MG63 (cell line): ENCODE measurements around the gene PIK3CD. TPM values are rescaled to one million over a fixed set of nuclear protein-coding genes. Genes with fewer than 3 reads are reported as not detected.
"Not testable (repeated sequence)": the region's sequence is repeated elsewhere in the genome, so short reads cannot be mapped to it uniquely, and the experiment has no call there.

ENCODE experiments used
- DNase-seq: peaks from one replicate; pipeline ENCODE4 v3.0.0-alpha.2; 2020
- H3K27me3 ChIP-seq: fragments of 250-450 bp; sonication (Bioruptor Pico); 2 replicates; pipeline ENCODE4 v1.5.1; 2020; ENCODE audit warnings: mild to moderate bottlenecking, moderate library complexity
- H3K36me3 ChIP-seq: fragments of 250-450 bp; sonication (Bioruptor Pico); 2 replicates; pipeline ENCODE4 v1.5.1; 2020; ENCODE audit warnings: mild to moderate bottlenecking, moderate library complexity
- H3K4me3 ChIP-seq: fragments of 250-450 bp; sonication (Bioruptor Pico); 2 replicates; pipeline ENCODE4 v1.5.1; 2020; ENCODE audit warnings: mild to moderate bottlenecking, moderate library complexity
- H3K9me3 ChIP-seq: fragments of 250-450 bp; sonication (Bioruptor Pico); 2 replicates; pipeline ENCODE4 v1.5.1; 2020; ENCODE audit warnings: mild to moderate bottlenecking, moderate library complexity
- total RNA-seq: library from RNA; depleted of rRNA; stranded (reverse); fragments of >200 nt; shearing (Covaris generic); gene quantifications from 2 replicates; pipeline ENCODE4 v1.2.3, GENCODE V29; 2014; ENCODE audit warnings: low replicate concordance

PIK3CD gene
- total RNA-seq, 1 experiment from 2014 or later = 2.9 TPM

DNA sequence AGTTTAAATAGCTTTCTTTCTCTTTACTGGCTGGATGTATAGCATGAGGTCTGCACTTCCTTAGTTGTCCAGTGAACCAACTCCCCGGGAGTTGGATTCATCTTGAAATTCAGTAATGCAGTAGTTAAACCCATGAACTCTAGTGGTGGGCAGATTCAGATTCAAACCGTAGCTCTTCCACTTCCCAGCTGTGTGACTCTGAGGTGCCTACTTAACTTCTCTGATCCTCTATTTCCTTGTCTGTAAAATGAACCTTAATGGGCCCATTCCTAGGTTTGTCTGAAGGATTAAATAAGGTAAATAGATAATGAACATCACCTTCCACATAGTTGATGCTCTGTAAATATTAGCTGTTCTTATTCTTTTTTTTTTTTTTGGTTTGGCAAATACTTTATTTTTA, 16.5 kb downstream of the PIK3CD start:
- no peak overlapping the region for H3K4me3 ChIP-seq
- no peak for DNase-seq

GRCh38 chr1:9670085-9670484, 18.6 kb downstream of the PIK3CD start:
- H3K4me3 ChIP-seq = no peak overlapping the region
- no peaks in the 10 kb centered on the region for H3K27me3 ChIP-seq
- no peaks in the 10 kb centered on the region for H3K9me3 ChIP-seq
- no peak for DNase-seq
- H3K36me3 ChIP-seq = no peaks in the 10 kb centered on the region

More for the DNA sequence above, 16.5 kb downstream of the PIK3CD start:
- no peaks in the 10 kb centered on the region for H3K36me3 ChIP-seq
- no peaks in the 10 kb centered on the region for H3K27me3 ChIP-seq
- H3K9me3 ChIP-seq = no peaks in the 10 kb centered on the region

GRCh38 chr1:9671377-9672140, 20.0 kb downstream of the PIK3CD start:
- H3K27me3 ChIP-seq = no peaks in the 10 kb centered on the region
- H3K9me3 ChIP-seq = no peaks in the 10 kb centered on the region
- H3K36me3 ChIP-seq = no peaks in the 10 kb centered on the region
- peak; percentile 34 for DNase-seq
- H3K4me3 ChIP-seq = no peak overlapping the region

GRCh38 chr1:9672444-9672843, 20.9 kb downstream of the PIK3CD start:
- Histone ChIP-seq H3K9me3 (no peaks in the 10 kb centered on the region), H3K36me3 (no peaks in the 10 kb centered on the region), H3K27me3 (no peaks in the 10 kb centered on the region), H3K4me3 (no peak overlapping the region)
- DNase-seq = no peak

- DNase-seq = no peak
- Histone ChIP-seq H3K9me3 (no peaks in the 10 kb centered on the region), H3K4me3 (no peak overlapping the region), H3K36me3 (no peaks in the 10 kb centered on the region), H3K27me3 (no peaks in the 10 kb centered on the region)
These were observed 23.9 kb downstream of the PIK3CD start for GRCh38 chr1:9675393-9675792.

- H3K36me3 ChIP-seq = not testable (repeated sequence)
These were observed 24.6 kb downstream of the PIK3CD start for GRCh38 chr1:9676128-9676527.

GRCh38 chr1:9676815-9677393, 25.4 kb downstream of the PIK3CD start:
- Histone ChIP-seq H3K36me3 (no peaks in the 10 kb centered on the region), H3K27me3 (no peaks in the 10 kb centered on the region), H3K4me3 (no peak overlapping the region), H3K9me3 (no peaks in the 10 kb centered on the region)
- DNase-seq = no peak

More at GRCh38 chr1:9676128-9676527, 24.6 kb downstream of the PIK3CD start:
- not testable (repeated sequence) for H3K9me3 ChIP-seq, DNase-seq, H3K27me3 ChIP-seq, H3K4me3 ChIP-seq

GRCh38 chr1:9680091-9680490, 28.6 kb downstream of the PIK3CD start:
- no peaks in the 10 kb centered on the region for H3K9me3 ChIP-seq
- no peak overlapping the region for H3K4me3 ChIP-seq
- H3K27me3 ChIP-seq = no peaks in the 10 kb centered on the region
- no peak for DNase-seq
- no peaks in the 10 kb centered on the region for H3K36me3 ChIP-seq

DNA sequence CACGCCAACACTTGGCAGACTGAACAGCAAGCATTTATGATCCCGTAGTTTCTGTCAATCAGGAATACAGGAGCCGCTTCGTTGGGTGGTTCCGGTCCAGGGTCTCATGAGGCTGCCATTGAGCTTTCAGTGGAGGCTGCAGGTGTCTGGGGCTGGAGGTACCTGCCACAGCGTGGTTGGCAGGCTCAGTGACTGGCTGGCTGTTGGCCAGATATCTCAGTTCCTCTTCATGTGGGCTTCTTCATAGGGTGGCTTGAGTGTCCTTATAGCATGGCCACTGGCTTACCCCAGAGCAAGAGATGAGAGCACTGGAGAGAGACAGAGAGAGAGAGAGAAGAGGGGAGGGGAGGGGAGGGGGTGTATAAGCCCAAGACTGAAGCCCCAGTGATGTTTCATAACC, 29.3 kb downstream of the PIK3CD start:
- no peaks in the 10 kb centered on the region for H3K27me3 ChIP-seq
- no peak overlapping the region for H3K4me3 ChIP-seq
- no peaks in the 10 kb centered on the region for H3K36me3 ChIP-seq
- H3K9me3 ChIP-seq = no peaks in the 10 kb centered on the region
- no peak for DNase-seq

GRCh38 chr1:9684801-9685200, 33.3 kb downstream of the PIK3CD start:
- H3K27me3 ChIP-seq = no peaks in the 10 kb centered on the region
- no peaks in the 10 kb centered on the region for H3K36me3 ChIP-seq
- no peak overlapping the region for H3K4me3 ChIP-seq
- no peaks in the 10 kb centered on the region for H3K9me3 ChIP-seq
- DNase-seq = no peak

- Histone ChIP-seq H3K27me3 (no peaks in the 10 kb centered on the region), H3K4me3 (peak overlapping the region; percentile 33), H3K36me3 (no peaks in the 10 kb centered on the region), H3K9me3 (no peaks in the 10 kb centered on the region)
- peak; percentile 73 for DNase-seq
These were observed 35.8 kb downstream of the PIK3CD start for GRCh38 chr1:9687120-9687873.

DNA sequence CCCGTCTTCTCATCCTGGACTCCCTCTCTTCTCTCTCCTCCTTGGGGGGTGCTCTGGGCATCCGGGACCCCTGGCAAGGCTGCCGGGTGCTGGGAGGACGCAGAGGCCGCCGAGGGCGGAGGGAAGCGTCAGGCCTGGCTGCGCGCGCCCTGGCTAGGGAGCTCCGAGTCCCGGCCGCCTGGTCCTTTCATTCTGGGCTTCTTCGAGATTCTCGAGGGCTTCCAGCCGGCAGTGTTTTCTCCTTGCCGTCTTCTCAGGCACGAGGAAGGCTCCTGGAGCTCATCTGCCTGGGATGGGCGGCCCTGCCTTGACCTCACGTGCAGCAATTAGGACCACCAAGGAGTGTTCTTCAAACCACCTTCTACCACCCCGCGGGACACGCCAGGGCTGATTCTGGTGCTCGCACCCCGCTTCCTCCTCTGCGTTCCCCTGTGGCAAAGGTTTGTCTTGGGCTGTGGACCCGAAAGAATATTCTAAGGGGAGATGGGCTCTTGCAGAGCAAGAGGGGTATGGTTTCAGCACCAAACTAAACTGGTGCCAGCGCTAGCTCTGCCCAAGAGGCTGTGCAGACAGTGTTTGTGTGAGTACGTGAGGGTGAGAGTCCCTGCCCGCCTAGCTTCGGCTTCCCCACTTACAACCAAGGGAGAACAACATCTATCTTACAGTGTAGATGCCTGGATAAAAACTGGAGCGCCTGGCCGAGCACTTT, 36.5 kb downstream of the PIK3CD start:
- no peaks in the 10 kb centered on the region for H3K27me3 ChIP-seq
- peak; percentile 19 for DNase-seq
- H3K36me3 ChIP-seq = no peaks in the 10 kb centered on the region
- peak overlapping the region; percentile 33 for H3K4me3 ChIP-seq
- H3K9me3 ChIP-seq = no peaks in the 10 kb centered on the region

DNA sequence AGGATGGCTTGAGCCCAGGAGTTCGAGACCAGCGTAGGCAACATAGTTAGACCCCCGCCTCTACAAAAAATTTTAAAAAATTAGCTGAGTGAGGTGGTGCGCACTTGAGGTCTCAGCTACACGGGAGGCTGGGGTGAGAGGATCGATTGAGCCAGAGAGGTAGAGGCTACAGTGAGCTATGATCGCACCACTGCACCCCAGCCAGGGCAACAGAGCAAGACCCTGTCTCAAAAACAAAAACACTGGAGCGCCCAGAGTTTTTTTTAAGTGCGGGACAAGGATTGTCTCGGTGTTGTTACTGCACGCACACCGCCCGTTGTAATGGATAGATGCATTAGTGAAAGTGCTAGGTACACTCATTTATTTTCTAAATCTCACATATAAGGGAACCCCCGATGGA, 37.1 kb downstream of the PIK3CD start:
- H3K27me3 ChIP-seq = no peaks in the 10 kb centered on the region
- H3K4me3 ChIP-seq = peak overlapping the region; percentile 49
- H3K36me3 ChIP-seq = no peaks in the 10 kb centered on the region
- no peaks in the 10 kb centered on the region for H3K9me3 ChIP-seq
- DNase-seq = no peak

GRCh38 chr1:9689011-9689706, 37.6 kb downstream of the PIK3CD start:
- H3K36me3 ChIP-seq = no peaks in the 10 kb centered on the region
- no peaks in the 10 kb centered on the region for H3K27me3 ChIP-seq
- no peaks in the 10 kb centered on the region for H3K9me3 ChIP-seq
- peak; percentile 74 for DNase-seq
- H3K4me3 ChIP-seq = peak overlapping the region; percentile 49

DNA sequence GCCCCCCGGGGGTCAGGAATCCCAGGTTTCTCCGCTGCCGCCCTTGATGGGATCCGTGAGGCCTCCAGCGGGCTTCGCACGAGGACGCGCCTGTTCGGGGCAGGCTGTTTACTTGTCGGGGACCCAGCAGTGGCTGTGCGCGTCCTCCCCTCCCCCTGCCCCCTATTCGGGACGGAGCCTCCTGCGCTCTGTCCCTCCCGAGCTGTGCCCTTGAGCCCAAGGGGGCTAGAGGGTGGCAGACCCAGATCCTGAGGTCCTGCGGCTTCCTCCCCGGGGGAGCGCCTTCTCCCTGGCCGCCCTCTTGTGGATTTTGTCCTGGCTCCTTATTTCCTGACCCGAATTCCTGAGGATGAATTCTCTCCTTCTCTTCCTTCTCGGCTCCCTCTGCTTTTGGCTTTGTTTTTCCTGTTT, 38.4 kb downstream of the PIK3CD start:
- H3K4me3 ChIP-seq = peak overlapping the region; percentile 49
- peak; percentile 19 for DNase-seq
- H3K36me3 ChIP-seq = no peaks in the 10 kb centered on the region
- no peaks in the 10 kb centered on the region for H3K27me3 ChIP-seq
- no peaks in the 10 kb centered on the region for H3K9me3 ChIP-seq

DNA sequence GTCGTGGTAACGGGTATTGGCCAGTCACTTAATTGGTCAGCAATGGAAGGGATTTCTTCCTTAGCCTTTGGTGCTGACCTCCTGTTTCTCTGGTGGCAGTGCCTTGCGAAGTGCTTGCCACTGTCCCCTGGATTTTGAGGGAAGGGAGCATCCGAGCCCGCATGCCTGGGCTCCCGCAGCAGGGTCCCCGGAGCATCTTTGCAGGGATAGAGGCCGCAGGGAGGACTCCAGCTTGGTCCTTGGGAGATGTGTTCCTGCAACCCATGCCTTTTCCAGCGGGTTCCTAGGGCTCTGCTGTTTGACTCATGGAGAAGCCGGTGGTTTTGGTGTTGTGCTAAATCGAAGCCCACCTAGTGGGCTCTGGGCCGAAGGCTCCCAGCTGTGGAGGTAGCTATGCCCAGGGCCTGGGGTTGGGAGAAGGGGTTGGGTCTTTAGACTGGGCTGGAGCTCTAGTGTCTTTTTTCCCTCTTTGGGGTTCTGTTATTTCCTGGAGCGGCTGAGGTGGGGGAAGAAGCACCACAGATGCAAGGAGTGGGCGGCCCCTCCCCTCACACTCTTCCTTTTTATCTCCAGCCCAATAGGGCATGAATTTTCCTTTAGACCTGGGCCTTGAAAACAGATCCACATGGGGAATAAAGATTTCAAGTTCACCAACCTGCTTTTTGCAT, 39.0 kb downstream of the PIK3CD start:
- Histone ChIP-seq H3K9me3 (no peaks in the 10 kb centered on the region), H3K4me3 (no peak overlapping the region; the same call in 1 of the 2 replicates), H3K36me3 (no peaks in the 10 kb centered on the region), H3K27me3 (no peaks in the 10 kb centered on the region)
- DNase-seq = no peak
